HCT116 (cell line): Measurements from ENCODE around the gene MTRR. TPM values are rescaled to one million over a fixed set of nuclear protein-coding genes. Genes with fewer than 3 reads are reported as not detected.

Experiments used
- ATAC-seq: fragments of 200-7000 bp; cut with Tn5 transposase; 2 replicates; pipeline ENCODE4 v1.9.1; 2020; ENCODE audit warnings: mild to moderate bottlenecking, moderate library complexity
- BruUV-seq: library from RNA; stranded (reverse); fragments of 400-500 nt; replicated peaks from 2 replicates; lab custom pipeline; 2021; lab: Mats Ljungman, UMichigan
- CTCF ChIA-PET: fragments of 300-600 bp; sonication (Branson Sonifier 250); formaldehyde crosslinking; loops from one replicate; lab custom pipeline; 2021; ENCODE audit warnings: antibody characterized with exemption; lab: Charles Lee
- POLR2A ChIA-PET: fragments of 300-600, 350-600 bp; sonication (Branson Sonifier 250); formaldehyde crosslinking; loops from one replicate; lab custom pipeline; 2021; ENCODE audit warnings: antibody characterized with exemption; lab: Charles Lee
- RAD21 ChIA-PET, 2 experiments: fragments of 300-600 bp; sonication (Branson Sonifier 250); formaldehyde crosslinking; loops; one replicate each; lab custom pipeline; 2023; ENCODE audit warnings: low total read pairs in 2 of 2; ENCODE audit not compliant: uncharacterized antibody in 2 of 2, unreplicated experiment in 2 of 2, low non-redundant PET in 1 of 2; lab: Charles Lee
- DNase-seq: peaks from one replicate; pipeline ENCODE4 v3.0.0-alpha.2; 2010; ENCODE audit warnings: low read depth, low spot score
- H2AFZ ChIP-seq: fragments of 200-600 bp; shearing (Covaris generic), sonication (generic); 2 replicates; pipeline ENCODE4 v1.6.1; 2017; ENCODE audit warnings: low read depth, mixed run types, mixed read lengths, antibody characterized with exemption, low read length; ENCODE audit not compliant: poor library complexity, severe bottlenecking
- H3K27ac ChIP-seq: 2 replicates; pipeline ENCODE4 v1.5.1; 2012; ENCODE audit warnings: low read depth, low read length
- H3K27me3 ChIP-seq: fragments of 200-600 bp; sonication (generic); 2 replicates; pipeline ENCODE4 v1.6.1; 2016; ENCODE audit warnings: mixed run types, low read length, mixed read lengths; ENCODE audit not compliant: insufficient read depth
- H3K36me3 ChIP-seq, 2 experiments: fragments of 200-500 bp in 1 of 2; fragments of 200-600 bp in 1 of 2; sonication (Bioruptor generic) in 1 of 2; sonication (generic) in 1 of 2; 2 replicates each; pipeline versions ENCODE4 v1.5.1 to v1.6.1; 2014 to 2016; ENCODE audit warnings: low read length in 2 of 2, inconsistent platforms in 1 of 2, mixed read lengths in 1 of 2, mixed run types in 1 of 2; ENCODE audit not compliant: insufficient read depth in 2 of 2, control insufficient read depth in 1 of 2
- H3K4me1 ChIP-seq, 2 experiments: fragments of 200-600 bp in 1 of 2; sonication (generic) in 1 of 2; 2 replicates each; pipeline versions ENCODE4 v1.5.1 to v1.6.1; 2012 to 2017; ENCODE audit warnings: low read length in 2 of 2, inconsistent platforms in 1 of 2, mild to moderate bottlenecking in 1 of 2, mixed read lengths in 1 of 2, mixed run types in 1 of 2, moderate library complexity in 1 of 2; ENCODE audit not compliant: insufficient read depth in 2 of 2, control insufficient read depth in 1 of 2
- H3K4me2 ChIP-seq: fragments of 200-600 bp; sonication (generic); 2 replicates; pipeline ENCODE4 v1.6.1; 2017; ENCODE audit warnings: mixed run types, low read length, mixed read lengths
- H3K4me3 ChIP-seq, 2 experiments: fragments of 200-600 bp in 1 of 2; sonication (generic) in 1 of 2; replicated peaks in 1 of 2; 2 replicates each; pipeline ENCODE4 v1.5.1; 2011 to 2016; ENCODE audit warnings: low read length in 2 of 2, control low read depth in 1 of 2, low read depth in 1 of 2, mild to moderate bottlenecking in 1 of 2, mixed read lengths in 1 of 2, mixed run types in 1 of 2
- H3K79me2 ChIP-seq: fragments of 200-600 bp; sonication (generic); 2 replicates; pipeline ENCODE4 v1.6.1; 2017; ENCODE audit warnings: mild to moderate bottlenecking, mixed run types, low read length, moderate library complexity, mixed read lengths; ENCODE audit not compliant: insufficient read depth
- H3K9ac ChIP-seq: fragments of 200-600 bp; sonication (generic); 2 replicates; pipeline ENCODE4 v1.6.1; 2016; ENCODE audit warnings: low read length, mixed read lengths
- H3K9me2 ChIP-seq: fragments of 200-600 bp; sonication (generic), shearing (Covaris generic); 2 replicates; pipeline ENCODE4 v1.6.1; 2017; ENCODE audit warnings: mixed run types, mild to moderate bottlenecking, moderate library complexity; ENCODE audit not compliant: insufficient read depth
- H3K9me3 ChIP-seq, 2 experiments: fragments of 200-500 bp in 1 of 2; fragments of 200-600 bp in 1 of 2; sonication (Bioruptor generic) in 1 of 2; sonication (generic) in 1 of 2; 2 replicates each; pipeline ENCODE4 v1.6.1; 2014 to 2017; ENCODE audit warnings: low read length in 2 of 2, mixed read lengths in 2 of 2, inconsistent platforms in 1 of 2, low read depth in 1 of 2, mild to moderate bottlenecking in 1 of 2, mixed run types in 1 of 2, moderate library complexity in 1 of 2; ENCODE audit not compliant: control insufficient read depth in 1 of 2, insufficient read depth in 1 of 2
- H4K20me1 ChIP-seq: fragments of 200-600 bp; sonication (generic), shearing (Covaris generic); 2 replicates; pipeline ENCODE4 v1.6.1; 2017; ENCODE audit warnings: mixed run types, mild to moderate bottlenecking, moderate library complexity; ENCODE audit not compliant: insufficient read depth
- ATF3 ChIP-seq: IDR thresholded peaks from 2 replicates; pipeline ENCODE4 v1.6.1; 2012
- CEBPB ChIP-seq: IDR thresholded peaks from 2 replicates; pipeline ENCODE4 v1.6.1; 2012; ENCODE audit warnings: low read depth
- ELF1 ChIP-seq: IDR thresholded peaks from 2 replicates; pipeline ENCODE4 v1.6.1; 2012; ENCODE audit warnings: low read depth, borderline replicate concordance
- EZH2 ChIP-seq: fragments of 200-600 bp; sonication (generic); IDR thresholded peaks from 2 replicates; pipeline ENCODE4 v1.6.1; 2017; ENCODE audit warnings: antibody characterized with exemption, mixed run types
- EZH2phosphoT487 ChIP-seq: fragments of 200-600 bp; IDR thresholded peaks from 2 replicates; pipeline ENCODE4 v1.6.1; 2018; ENCODE audit warnings: antibody characterized with exemption, borderline replicate concordance
- FOSL1 ChIP-seq: IDR thresholded peaks from 2 replicates; pipeline ENCODE4 v1.6.1; 2012; ENCODE audit warnings: low read depth
- MAX ChIP-seq: IDR thresholded peaks from 2 replicates; pipeline ENCODE4 v1.6.1; 2012
- POLR2A ChIP-seq: IDR thresholded peaks from 2 replicates; pipeline ENCODE4 v1.7.0; 2011; ENCODE audit warnings: borderline replicate concordance; ENCODE audit not compliant: insufficient read depth, insufficient read length; ENCODE audit errors: extremely low read depth
- POLR2AphosphoS5 ChIP-seq: IDR thresholded peaks from 2 replicates; pipeline ENCODE4 v1.6.1; 2011; ENCODE audit warnings: mild to moderate bottlenecking, low read depth, low read length, moderate library complexity
- RAD21 ChIP-seq: IDR thresholded peaks from 2 replicates; pipeline ENCODE4 v1.6.1; 2012; ENCODE audit warnings: low read depth, mild to moderate bottlenecking
- REST ChIP-seq: IDR thresholded peaks from 2 replicates; pipeline ENCODE4 v1.6.1; 2012; ENCODE audit warnings: low read depth
- SIN3A ChIP-seq: IDR thresholded peaks from 2 replicates; pipeline ENCODE4 v1.6.1; 2012; ENCODE audit warnings: low read depth
- SP1 ChIP-seq: IDR thresholded peaks from 2 replicates; pipeline ENCODE4 v1.6.1; 2012; ENCODE audit warnings: low read depth
- TCF7L2 ChIP-seq: IDR thresholded peaks from 2 replicates; pipeline ENCODE4 v1.7.0; 2011; ENCODE audit warnings: borderline replicate concordance, inconsistent platforms; ENCODE audit not compliant: insufficient read depth, insufficient read length; ENCODE audit errors: extremely low read depth
- YY1 ChIP-seq: IDR thresholded peaks from 2 replicates; pipeline ENCODE4 v1.6.1; 2011; ENCODE audit warnings: low read length, low read depth, moderate library complexity, mild to moderate bottlenecking; ENCODE audit not compliant: insufficient replicate concordance; ENCODE audit errors: extremely low read depth
- ZBTB33 ChIP-seq: IDR thresholded peaks from 2 replicates; pipeline ENCODE4 v1.6.1; 2011; ENCODE audit warnings: mild to moderate bottlenecking, low read length, moderate library complexity; ENCODE audit not compliant: insufficient replicate concordance; ENCODE audit errors: extremely low read depth
- ZFX ChIP-seq: fragments of 450-650 bp; IDR thresholded peaks from 2 replicates; pipeline ENCODE4 v1.6.1; 2017
- ZNF274 ChIP-seq: fragments of 200-500 bp; sonication (Bioruptor generic); IDR thresholded peaks from 2 replicates; pipeline ENCODE4 v1.6.1; 2014; ENCODE audit warnings: mild to moderate bottlenecking, low read depth, low read length, inconsistent platforms
- intact Hi-C: fragments of 100-400 bp; cut with micrococcal nuclease; formaldehyde crosslinking; loops from 2 replicates; pipeline ENCODE4 v1.10.0; 2022
- total RNA-seq: library from RNA; stranded (reverse); gene quantifications from one replicate; pipeline ENCODE4 v1.2.1, GENCODE V29; 2021; ENCODE audit not compliant: unreplicated experiment

Gene MTRR
- total RNA-seq, 1 experiment from 2014 or later = 32.5 TPM

GRCh38 chr5:7872517-7873130, 3.7 kb downstream of the MTRR start (continued):
- TF ChIP-seq ZNF274 (no peak), ATF3 (no peak), POLR2A (no peak), FOSL1 (no peak), SP1 (no peak), SIN3A (no peak), TCF7L2 (no peak), CEBPB (no peak), ELF1 (no peak)

GRCh38 chr5:7873216-7873615, 4.3 kb downstream of the MTRR start:
- no peak overlapping the region for H3K27ac ChIP-seq
- H2AFZ ChIP-seq = no peak overlapping the region
- intact Hi-C loops = no loop called here
- RAD21 ChIA-PET = no interaction called here
- H3K9me2 ChIP-seq = no peaks in the 10 kb centered on the region
- H3K4me1 ChIP-seq = peaks cover 5 to 10% of the 10 kb centered on the region in 2 experiments; a peak in 2 of 4 replicates
- BruUV-seq = no TSS peak
- ATAC-seq (no peak), DNase-seq (no peak)
- peaks cover 97% of the 10 kb centered on the region for H3K79me2 ChIP-seq
- no peak overlapping the region for H3K4me2 ChIP-seq
- CTCF ChIA-PET = interaction anchor here (1.5 kb wide), 1 partner anchor 14 kb away, joined by 6 read pairs; no protein-coding TSS in a partner anchor
- H3K36me3 ChIP-seq = peaks cover 19 to 59% of the 10 kb centered on the region in 2 experiments
- POLR2A ChIA-PET = interaction anchor here (1.4 kb wide), 1 partner anchor 8 kb away, joined by 3 read pairs; no protein-coding TSS in a partner anchor
- H3K9ac ChIP-seq = no peak overlapping the region
- H3K9me3 ChIP-seq = no peaks in the 10 kb centered on the region
- H3K27me3 ChIP-seq = no peaks in the 10 kb centered on the region
- peaks cover 29% of the 10 kb centered on the region; the same call in 1 of the 2 replicates for H4K20me1 ChIP-seq
- H3K4me3 ChIP-seq = no peak overlapping the region
- no peak for TF ChIP-seq MAX
- TF ChIP-seq RAD21 = no peak
- no peak for TF ChIP-seq EZH2phosphoT487
- no peak for TF ChIP-seq ZBTB33
- no peak for TF ChIP-seq ZFX
- no peak for TF ChIP-seq FOSL1
- no peak for TF ChIP-seq CEBPB
- no peak for TF ChIP-seq REST
- TF ChIP-seq EZH2 = no peak
- TF ChIP-seq YY1 = no peak
- no peak for TF ChIP-seq SIN3A
- no peak for TF ChIP-seq POLR2A
- TF ChIP-seq POLR2AphosphoS5 = no peak
- no peak for TF ChIP-seq ATF3
